GM19043 (cell line): Measurements from ENCODE around the gene SEPTIN5.
"Not testable (repeated sequence)": the region's sequence is repeated elsewhere in the genome, so short reads cannot be mapped to it uniquely, and the experiment has no call there.

Source experiments
- ATAC-seq: cut with Tn5 transposase; IDR thresholded peaks from one replicate; pipeline ENCODE4 v1.9.1; 2021; ENCODE audit warnings: low read depth; ENCODE audit not compliant: unreplicated experiment

Gene SEPTIN5

GRCh38 chr22:19714312-19715187 is at the start of gene SEPTIN5:
Gene SEPTIN5 (plus strand): TSS chr22:19714503. CDS start chr22:19714589, 86 bp downstream.
- no peak for ATAC-seq

DNA sequence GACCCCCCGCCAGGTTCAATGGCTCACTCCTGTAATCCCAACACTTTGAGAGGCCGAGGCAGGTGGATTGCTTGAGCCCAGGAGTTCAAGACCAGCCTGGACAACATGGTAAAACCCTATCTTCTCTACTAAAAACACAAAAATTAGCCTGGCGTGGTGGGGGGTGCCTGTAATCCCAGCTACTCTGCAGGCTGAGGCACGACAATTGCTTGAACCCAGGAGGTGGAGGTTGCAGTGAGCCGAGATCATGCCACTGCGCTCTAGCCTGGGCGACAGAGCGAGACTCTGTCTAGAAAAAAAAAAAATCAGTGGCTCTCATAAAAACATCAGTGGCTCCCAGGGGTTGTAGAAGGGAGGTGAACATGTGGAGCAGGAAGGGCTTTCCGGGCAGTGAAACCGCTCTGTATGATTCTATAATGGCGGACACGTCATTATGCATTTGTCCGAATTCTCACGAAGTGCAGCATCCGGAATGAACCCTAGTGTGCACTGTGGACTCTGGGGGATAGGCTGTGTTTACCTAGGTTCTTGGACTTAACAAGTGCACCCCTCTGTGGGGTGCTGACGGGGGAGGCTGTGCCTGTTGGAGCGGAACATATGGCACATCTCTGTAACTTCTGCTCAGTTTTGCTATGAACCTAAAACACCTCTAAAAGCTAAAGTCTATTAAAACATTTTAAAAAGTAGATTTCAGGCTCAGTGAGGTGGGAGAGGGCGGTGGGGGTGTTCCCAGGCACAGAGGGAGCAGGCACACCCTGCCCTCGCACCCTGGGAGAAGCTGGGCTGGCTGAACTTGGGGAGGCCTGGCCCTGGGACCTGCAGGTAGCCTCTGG is 49.1 kb upstream of the SEPTIN5 start:
- ATAC-seq = no peak

DNA sequence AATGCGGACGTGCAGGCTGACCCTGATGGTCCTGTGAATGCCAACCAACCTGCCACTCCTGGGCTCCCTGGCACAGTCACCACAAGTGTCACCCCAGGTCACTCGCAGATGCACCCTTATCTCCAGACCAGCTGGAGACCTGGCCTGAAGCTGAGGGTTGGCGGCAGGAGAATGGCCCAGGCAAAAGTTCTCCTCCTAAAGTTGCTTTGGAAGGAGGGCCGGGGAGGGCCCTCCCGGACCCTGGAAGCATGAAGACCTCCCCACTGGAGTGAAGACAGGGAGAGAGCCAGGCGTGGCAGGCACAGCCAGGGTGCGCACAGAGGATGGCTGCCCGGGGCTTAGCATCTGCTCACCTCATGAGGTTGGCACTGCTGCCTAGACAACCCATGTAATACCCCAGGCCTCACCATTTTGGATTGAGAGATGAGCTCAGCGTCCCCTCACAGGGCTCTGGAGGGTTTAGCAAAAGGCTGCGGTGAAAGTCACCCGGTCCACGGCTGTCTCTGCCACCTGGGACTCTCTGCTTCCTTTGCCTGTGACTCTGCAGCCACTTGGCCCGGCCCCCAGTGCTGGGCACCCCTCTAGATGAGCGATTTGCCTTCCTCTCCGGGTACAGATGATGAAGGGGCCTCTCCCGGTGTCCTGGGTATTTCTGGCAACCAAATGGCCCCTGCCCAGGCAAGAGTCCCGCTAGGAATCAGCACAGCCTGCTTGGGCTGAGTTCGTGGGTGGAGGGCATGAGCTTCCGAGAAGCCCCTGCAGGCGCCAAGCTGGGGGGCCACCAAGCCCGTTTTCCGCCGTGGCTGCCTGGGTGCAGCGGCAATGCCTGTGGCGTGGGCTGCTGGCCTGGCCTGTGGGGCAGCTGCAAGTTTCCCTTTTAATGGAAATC is 48.3 kb upstream of the SEPTIN5 start:
- no peak for ATAC-seq

GRCh38 chr22:19666673-19667593 is 47.4 kb upstream of the SEPTIN5 start:
- ATAC-seq = no peak

DNA sequence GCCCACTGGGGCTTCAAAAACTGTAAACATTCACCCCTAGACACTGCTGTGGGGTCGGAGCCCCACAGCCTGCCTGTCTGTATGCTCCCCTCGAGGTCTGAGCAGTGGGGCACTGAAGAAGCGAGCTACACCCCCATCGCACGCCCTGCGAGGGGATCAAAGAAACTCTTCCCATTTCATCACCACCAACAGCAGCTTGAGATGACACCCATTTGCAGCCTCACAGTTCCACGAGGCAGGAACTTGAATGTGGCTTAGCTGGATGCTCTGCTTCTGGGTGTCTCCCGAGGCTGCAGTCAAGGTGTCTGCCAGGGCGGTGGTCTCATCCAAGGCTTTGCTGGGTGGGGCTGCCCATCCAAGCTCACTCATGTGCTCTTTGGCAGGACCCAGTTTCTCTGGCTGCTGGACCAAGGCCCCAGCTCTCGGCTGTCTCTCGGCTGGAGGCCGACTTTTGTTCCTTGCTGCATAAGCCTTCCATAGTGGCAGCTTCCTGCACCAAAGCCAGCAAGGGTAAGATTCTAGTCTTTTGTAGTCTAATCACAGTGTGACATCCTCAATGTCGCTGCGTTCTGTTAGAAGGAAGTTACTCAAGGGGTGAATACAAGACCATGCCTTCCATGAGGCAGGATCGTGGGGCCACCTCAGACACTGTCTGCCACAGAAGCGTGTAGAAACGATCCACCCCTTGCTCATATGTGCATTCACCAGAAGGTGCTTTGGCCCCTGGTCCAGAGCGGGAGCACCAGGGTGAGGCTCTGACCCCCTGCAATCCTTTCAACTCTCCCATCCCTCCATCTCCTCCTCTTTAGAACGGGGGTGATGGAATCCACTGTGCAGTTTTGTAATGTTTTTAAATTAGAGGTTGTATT is 46.2 kb upstream of the SEPTIN5 start:
- no peak for ATAC-seq

DNA sequence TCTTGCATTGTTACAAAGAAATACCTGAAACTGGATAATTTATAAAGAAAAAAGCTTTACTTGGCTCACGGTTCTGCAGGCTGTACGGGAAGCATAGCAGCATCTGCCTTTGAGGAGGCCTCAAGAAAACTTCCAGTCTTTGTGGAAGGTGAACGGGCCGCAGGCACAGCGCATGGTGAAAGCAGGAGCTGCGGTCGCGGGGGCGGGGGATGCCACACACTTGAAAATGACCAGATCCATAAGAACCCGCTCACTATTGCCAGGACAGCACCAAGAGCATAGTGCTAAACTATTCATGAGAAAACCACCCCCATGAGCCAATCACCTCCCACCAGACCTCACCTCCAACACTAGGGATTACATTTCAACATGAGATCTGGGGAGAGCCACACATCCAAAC is 45.6 kb upstream of the SEPTIN5 start:
- ATAC-seq = no peak

GRCh38 chr22:19669570-19669969 is 44.7 kb upstream of the SEPTIN5 start:
- ATAC-seq = no peak

DNA sequence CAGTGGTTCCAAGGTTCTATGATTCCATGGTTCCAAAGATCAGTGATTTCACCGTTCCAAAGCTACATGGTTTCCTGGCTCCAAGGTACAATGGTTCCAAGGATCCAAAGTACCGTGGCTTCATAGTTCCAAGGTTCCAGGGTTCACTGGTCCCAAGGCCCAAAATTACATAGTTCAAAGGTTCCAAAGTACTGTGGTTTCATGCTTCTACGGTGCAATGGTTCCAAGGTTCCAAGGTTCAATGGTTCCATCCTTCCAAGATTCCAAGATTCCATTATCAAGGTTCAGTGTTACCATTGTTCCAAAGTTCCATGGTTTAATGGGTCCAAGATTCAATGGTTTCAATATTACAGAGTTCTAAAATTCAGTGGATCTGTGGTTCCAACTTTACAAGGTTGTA is 43.0 kb upstream of the SEPTIN5 start:
- no peak for ATAC-seq

GRCh38 chr22:19672054-19672776 is 42.1 kb upstream of the SEPTIN5 start:
- no peak for ATAC-seq

DNA sequence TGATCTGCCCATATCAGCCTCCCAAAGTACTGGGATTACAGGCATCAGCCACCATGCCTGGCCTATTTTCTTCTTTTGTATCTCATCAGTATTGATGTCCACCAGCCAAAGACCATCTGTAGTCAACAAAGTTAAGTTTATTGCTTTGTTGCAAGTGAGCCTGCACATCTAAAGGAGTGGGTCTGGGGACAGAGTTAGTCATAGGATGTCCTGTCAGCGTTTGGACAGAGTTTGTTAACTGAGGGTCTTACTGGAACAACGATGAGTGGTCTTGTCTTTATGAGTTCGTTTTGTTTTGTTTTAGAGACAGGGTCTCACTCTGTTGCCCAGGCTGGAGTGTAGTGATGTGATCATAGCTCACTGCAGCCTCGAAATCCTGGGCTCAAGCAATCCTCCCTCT is 40.6 kb upstream of the SEPTIN5 start:
- no peak for ATAC-seq

GRCh38 chr22:19674129-19674928 is 40.0 kb upstream of the SEPTIN5 start:
- ATAC-seq = no peak

DNA sequence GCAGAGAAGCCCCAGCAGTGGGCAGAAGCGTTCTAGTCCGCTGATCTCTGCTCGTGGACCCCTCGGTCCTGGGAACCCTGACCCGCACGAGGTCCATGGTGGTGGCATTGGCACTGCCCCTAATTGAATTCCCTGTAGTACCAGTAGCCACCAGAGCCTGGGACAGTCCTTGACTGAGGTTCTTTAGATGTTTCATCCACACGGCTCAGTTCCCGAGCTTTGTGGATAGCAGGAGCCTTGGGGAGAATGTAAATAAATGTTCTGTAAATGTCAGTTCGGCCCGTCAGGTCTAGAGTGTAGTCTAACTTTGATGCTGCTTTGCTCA is 39.4 kb upstream of the SEPTIN5 start:
- no peak for ATAC-seq

DNA sequence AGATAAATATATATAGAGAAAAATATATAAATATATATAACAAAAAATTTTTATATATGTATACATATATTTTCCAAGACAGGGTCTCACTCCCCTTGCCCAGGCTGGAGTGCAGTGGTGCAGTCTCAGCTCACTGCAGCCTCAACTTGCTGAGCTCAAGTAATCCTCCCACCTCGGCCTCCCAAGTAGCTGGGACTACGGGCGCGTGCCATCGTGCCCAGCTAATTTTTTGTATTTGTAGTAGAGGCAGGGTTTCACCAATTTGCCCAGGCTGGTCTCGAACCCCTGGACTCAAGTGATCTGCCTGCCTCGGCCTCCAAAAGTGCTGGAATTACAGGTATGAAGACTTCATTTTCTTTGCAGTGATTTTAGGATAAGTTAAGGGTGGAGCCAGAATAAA is 38.9 kb upstream of the SEPTIN5 start:
- ATAC-seq = no peak

DNA sequence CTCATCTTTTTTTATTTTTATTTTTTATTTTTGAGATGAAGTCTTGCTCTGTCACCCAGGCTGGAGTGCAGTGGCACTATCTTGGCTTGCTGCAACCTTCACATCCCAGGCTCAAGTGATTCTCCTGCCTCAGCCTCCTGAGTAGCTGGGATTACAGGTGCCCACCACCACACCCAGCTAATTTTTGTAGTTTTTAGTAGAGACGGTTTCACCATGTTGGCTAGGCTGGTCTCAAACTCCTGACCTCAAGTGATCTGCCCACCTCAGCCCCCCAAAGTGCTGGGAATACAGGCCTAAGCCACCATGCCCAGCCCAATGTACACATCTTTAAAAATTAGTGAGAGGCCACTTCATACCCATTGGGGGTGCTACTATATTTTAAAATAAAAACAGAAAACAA is 37.9 kb upstream of the SEPTIN5 start:
- ATAC-seq = not testable (repeated sequence)

GRCh38 chr22:19678949-19679521 is 35.3 kb upstream of the SEPTIN5 start:
- ATAC-seq = no peak

DNA sequence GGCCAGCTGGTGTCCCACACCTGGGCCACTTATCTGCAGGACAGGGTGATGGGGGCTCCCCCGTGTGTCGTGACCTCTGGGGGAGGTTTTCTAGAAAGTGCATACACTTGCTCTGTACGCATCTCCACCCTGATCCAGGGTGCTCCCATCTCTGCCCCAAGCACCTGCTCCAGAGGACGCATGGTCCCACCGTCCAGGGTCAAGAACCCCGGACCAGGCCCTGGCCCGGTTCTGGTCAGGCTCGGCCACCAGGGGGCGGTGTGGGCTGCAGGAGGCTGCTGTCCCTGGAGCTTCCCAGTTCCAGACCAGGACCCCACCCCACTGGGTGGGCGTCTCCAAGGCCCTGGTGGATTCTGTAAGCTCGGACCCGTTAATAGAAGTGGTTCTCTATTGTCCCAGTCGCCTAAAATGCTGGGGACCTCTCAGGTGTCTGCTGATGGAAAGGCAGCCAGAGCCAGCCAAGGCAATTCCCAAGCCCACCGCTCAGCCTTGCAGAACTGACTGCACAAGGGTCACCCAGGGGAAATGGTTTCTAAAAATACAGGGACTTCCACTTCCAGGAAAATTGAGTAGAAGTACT is 34.7 kb upstream of the SEPTIN5 start:
- ATAC-seq = no peak
